CD4-positive, alpha-beta T cell treated with Interleukin-4 for 1 hour (primary cell): ENCODE results near the gene ZBTB5.
"Not testable (repeated sequence)": the region's sequence is repeated elsewhere in the genome, so short reads cannot be mapped to it uniquely, and the experiment has no call there.

ENCODE experiments used
- DNase-seq, 2 donors: peaks; one replicate each; pipeline ENCODE4 v3.0.0-alpha.2; 2020 to 2022

The ZBTB5 gene

GRCh38 chr9:37404590-37404989 is 60.7 kb downstream of the ZBTB5 start:
- DNase-seq: no peak

GRCh38 chr9:37399336-37399735 is 65.9 kb downstream of the ZBTB5 start:
- DNase-seq: no peak

- DNase-seq: no peak
Observed at GRCh38 chr9:37398464-37399025, 66.7 kb downstream of the ZBTB5 start.

- DNase-seq: not testable (repeated sequence)
Observed at GRCh38 chr9:37397948-37398347, 67.3 kb downstream of the ZBTB5 start.

- DNase-seq: no peak
Observed at GRCh38 chr9:37395663-37396062, 69.6 kb downstream of the ZBTB5 start.

- DNase-seq: no peak
Observed at GRCh38 chr9:37395229-37395628, 70.0 kb downstream of the ZBTB5 start.

- DNase-seq: no peak
Observed at GRCh38 chr9:37392272-37392671, 73.0 kb downstream of the ZBTB5 start.

- DNase-seq: peak; percentile 34 to 51
Observed at GRCh38 chr9:37390759-37391158, 74.5 kb downstream of the ZBTB5 start.
